HCT116 (cell line): ENCODE measurements around the gene ZNF425. TPM values are rescaled to one million over a fixed set of nuclear protein-coding genes. Genes with fewer than 3 reads are reported as not detected.

Experiments
- ATAC-seq: fragments of 200-7000 bp; cut with Tn5 transposase; 2 replicates; pipeline ENCODE4 v1.9.1; 2020; ENCODE audit warnings: mild to moderate bottlenecking, moderate library complexity
- BruUV-seq: library from RNA; stranded (reverse); fragments of 400-500 nt; replicated peaks from 2 replicates; lab custom pipeline; 2021; lab: Mats Ljungman, UMichigan
- CTCF ChIA-PET: fragments of 300-600 bp; sonication (Branson Sonifier 250); formaldehyde crosslinking; loops from one replicate; lab custom pipeline; 2021; ENCODE audit warnings: antibody characterized with exemption; lab: Charles Lee
- POLR2A ChIA-PET: fragments of 300-600, 350-600 bp; sonication (Branson Sonifier 250); formaldehyde crosslinking; loops from one replicate; lab custom pipeline; 2021; ENCODE audit warnings: antibody characterized with exemption; lab: Charles Lee
- RAD21 ChIA-PET, 2 experiments: fragments of 300-600 bp; sonication (Branson Sonifier 250); formaldehyde crosslinking; loops; one replicate each; lab custom pipeline; 2023; ENCODE audit warnings: low total read pairs in 2 of 2; ENCODE audit not compliant: uncharacterized antibody in 2 of 2, unreplicated experiment in 2 of 2, low non-redundant PET in 1 of 2; lab: Charles Lee
- DNase-seq: peaks from one replicate; pipeline ENCODE4 v3.0.0-alpha.2; 2010; ENCODE audit warnings: low read depth, low spot score
- H2AFZ ChIP-seq: fragments of 200-600 bp; shearing (Covaris generic), sonication (generic); 2 replicates; pipeline ENCODE4 v1.6.1; 2017; ENCODE audit warnings: low read depth, mixed run types, mixed read lengths, antibody characterized with exemption, low read length; ENCODE audit not compliant: poor library complexity, severe bottlenecking
- H3K27ac ChIP-seq: 2 replicates; pipeline ENCODE4 v1.5.1; 2012; ENCODE audit warnings: low read depth, low read length
- H3K27me3 ChIP-seq: fragments of 200-600 bp; sonication (generic); 2 replicates; pipeline ENCODE4 v1.6.1; 2016; ENCODE audit warnings: mixed run types, low read length, mixed read lengths; ENCODE audit not compliant: insufficient read depth
- H3K36me3 ChIP-seq, 2 experiments: fragments of 200-500 bp in 1 of 2; fragments of 200-600 bp in 1 of 2; sonication (Bioruptor generic) in 1 of 2; sonication (generic) in 1 of 2; 2 replicates each; pipeline versions ENCODE4 v1.5.1 to v1.6.1; 2014 to 2016; ENCODE audit warnings: low read length in 2 of 2, inconsistent platforms in 1 of 2, mixed read lengths in 1 of 2, mixed run types in 1 of 2; ENCODE audit not compliant: insufficient read depth in 2 of 2, control insufficient read depth in 1 of 2
- H3K4me1 ChIP-seq, 2 experiments: fragments of 200-600 bp in 1 of 2; sonication (generic) in 1 of 2; 2 replicates each; pipeline versions ENCODE4 v1.5.1 to v1.6.1; 2012 to 2017; ENCODE audit warnings: low read length in 2 of 2, inconsistent platforms in 1 of 2, mild to moderate bottlenecking in 1 of 2, mixed read lengths in 1 of 2, mixed run types in 1 of 2, moderate library complexity in 1 of 2; ENCODE audit not compliant: insufficient read depth in 2 of 2, control insufficient read depth in 1 of 2
- H3K4me2 ChIP-seq: fragments of 200-600 bp; sonication (generic); 2 replicates; pipeline ENCODE4 v1.6.1; 2017; ENCODE audit warnings: mixed run types, low read length, mixed read lengths
- H3K4me3 ChIP-seq, 2 experiments: fragments of 200-600 bp in 1 of 2; sonication (generic) in 1 of 2; replicated peaks in 1 of 2; 2 replicates each; pipeline ENCODE4 v1.5.1; 2011 to 2016; ENCODE audit warnings: low read length in 2 of 2, control low read depth in 1 of 2, low read depth in 1 of 2, mild to moderate bottlenecking in 1 of 2, mixed read lengths in 1 of 2, mixed run types in 1 of 2
- H3K79me2 ChIP-seq: fragments of 200-600 bp; sonication (generic); 2 replicates; pipeline ENCODE4 v1.6.1; 2017; ENCODE audit warnings: mild to moderate bottlenecking, mixed run types, low read length, moderate library complexity, mixed read lengths; ENCODE audit not compliant: insufficient read depth
- H3K9ac ChIP-seq: fragments of 200-600 bp; sonication (generic); 2 replicates; pipeline ENCODE4 v1.6.1; 2016; ENCODE audit warnings: low read length, mixed read lengths
- H3K9me2 ChIP-seq: fragments of 200-600 bp; sonication (generic), shearing (Covaris generic); 2 replicates; pipeline ENCODE4 v1.6.1; 2017; ENCODE audit warnings: mixed run types, mild to moderate bottlenecking, moderate library complexity; ENCODE audit not compliant: insufficient read depth
- H3K9me3 ChIP-seq, 2 experiments: fragments of 200-500 bp in 1 of 2; fragments of 200-600 bp in 1 of 2; sonication (Bioruptor generic) in 1 of 2; sonication (generic) in 1 of 2; 2 replicates each; pipeline ENCODE4 v1.6.1; 2014 to 2017; ENCODE audit warnings: low read length in 2 of 2, mixed read lengths in 2 of 2, inconsistent platforms in 1 of 2, low read depth in 1 of 2, mild to moderate bottlenecking in 1 of 2, mixed run types in 1 of 2, moderate library complexity in 1 of 2; ENCODE audit not compliant: control insufficient read depth in 1 of 2, insufficient read depth in 1 of 2
- H4K20me1 ChIP-seq: fragments of 200-600 bp; sonication (generic), shearing (Covaris generic); 2 replicates; pipeline ENCODE4 v1.6.1; 2017; ENCODE audit warnings: mixed run types, mild to moderate bottlenecking, moderate library complexity; ENCODE audit not compliant: insufficient read depth
- ATF3 ChIP-seq: IDR thresholded peaks from 2 replicates; pipeline ENCODE4 v1.6.1; 2012
- CBX3 ChIP-seq: IDR thresholded peaks from 2 replicates; pipeline ENCODE4 v1.6.1; 2012; ENCODE audit warnings: low read depth
- CTCF ChIP-seq, 3 experiments: fragments of 200-600 bp in 1 of 3; sonication (generic) in 1 of 3; IDR thresholded peaks in 2 of 3; conservative IDR thresholded peaks in 1 of 3; 2 replicates each; pipeline ENCODE4 v1.5.1; 2012 to 2017; ENCODE audit warnings: low read depth in 2 of 3, low read length in 2 of 3, antibody characterized with exemption in 1 of 3, borderline replicate concordance in 1 of 3, control low read depth in 1 of 3, mild to moderate bottlenecking in 1 of 3, mixed read lengths in 1 of 3, mixed run types in 1 of 3, moderate library complexity in 1 of 3; ENCODE audit not compliant: insufficient read depth in 1 of 3
- EGR1 ChIP-seq: IDR thresholded peaks from 2 replicates; pipeline ENCODE4 v1.6.1; 2012; ENCODE audit warnings: low read depth
- ELF1 ChIP-seq: IDR thresholded peaks from 2 replicates; pipeline ENCODE4 v1.6.1; 2012; ENCODE audit warnings: low read depth, borderline replicate concordance
- FOSL1 ChIP-seq: IDR thresholded peaks from 2 replicates; pipeline ENCODE4 v1.6.1; 2012; ENCODE audit warnings: low read depth
- JUND ChIP-seq: IDR thresholded peaks from 2 replicates; pipeline ENCODE4 v1.6.1; 2012
- MAX ChIP-seq: IDR thresholded peaks from 2 replicates; pipeline ENCODE4 v1.6.1; 2012
- POLR2A ChIP-seq: IDR thresholded peaks from 2 replicates; pipeline ENCODE4 v1.7.0; 2011; ENCODE audit warnings: borderline replicate concordance; ENCODE audit not compliant: insufficient read depth, insufficient read length; ENCODE audit errors: extremely low read depth
- POLR2AphosphoS5 ChIP-seq: IDR thresholded peaks from 2 replicates; pipeline ENCODE4 v1.6.1; 2011; ENCODE audit warnings: mild to moderate bottlenecking, low read depth, low read length, moderate library complexity
- RAD21 ChIP-seq: IDR thresholded peaks from 2 replicates; pipeline ENCODE4 v1.6.1; 2012; ENCODE audit warnings: low read depth, mild to moderate bottlenecking
- SIN3A ChIP-seq: IDR thresholded peaks from 2 replicates; pipeline ENCODE4 v1.6.1; 2012; ENCODE audit warnings: low read depth
- SP1 ChIP-seq: IDR thresholded peaks from 2 replicates; pipeline ENCODE4 v1.6.1; 2012; ENCODE audit warnings: low read depth
- YY1 ChIP-seq: IDR thresholded peaks from 2 replicates; pipeline ENCODE4 v1.6.1; 2011; ENCODE audit warnings: low read length, low read depth, moderate library complexity, mild to moderate bottlenecking; ENCODE audit not compliant: insufficient replicate concordance; ENCODE audit errors: extremely low read depth
- ZFX ChIP-seq: fragments of 450-650 bp; IDR thresholded peaks from 2 replicates; pipeline ENCODE4 v1.6.1; 2017
- ZNF274 ChIP-seq: fragments of 200-500 bp; sonication (Bioruptor generic); IDR thresholded peaks from 2 replicates; pipeline ENCODE4 v1.6.1; 2014; ENCODE audit warnings: mild to moderate bottlenecking, low read depth, low read length, inconsistent platforms
- intact Hi-C: fragments of 100-400 bp; cut with micrococcal nuclease; formaldehyde crosslinking; loops from 2 replicates; pipeline ENCODE4 v1.10.0; 2022
- total RNA-seq: library from RNA; stranded (reverse); gene quantifications from one replicate; pipeline ENCODE4 v1.2.1, GENCODE V29; 2021; ENCODE audit not compliant: unreplicated experiment
- TF ChIP-seq, protein P1 (sequence below): IDR thresholded peaks from 2 replicates; pipeline ENCODE4 v1.6.1; 2012; ENCODE audit warnings: low read depth

The ZNF425 gene
- total RNA-seq, 1 experiment from 2014 or later, result 2.1 TPM

GRCh38 chr7:149147752-149148653 lies 21.9 kb upstream of the ZNF425 start (continued):
- no peak for TF ChIP-seq ATF3
- no peak for TF ChIP-seq ZNF274
- TF ChIP-seq SP1, result no peak
- no peak for TF ChIP-seq ELF1
- TF ChIP-seq SIN3A, result no peak

DNA sequence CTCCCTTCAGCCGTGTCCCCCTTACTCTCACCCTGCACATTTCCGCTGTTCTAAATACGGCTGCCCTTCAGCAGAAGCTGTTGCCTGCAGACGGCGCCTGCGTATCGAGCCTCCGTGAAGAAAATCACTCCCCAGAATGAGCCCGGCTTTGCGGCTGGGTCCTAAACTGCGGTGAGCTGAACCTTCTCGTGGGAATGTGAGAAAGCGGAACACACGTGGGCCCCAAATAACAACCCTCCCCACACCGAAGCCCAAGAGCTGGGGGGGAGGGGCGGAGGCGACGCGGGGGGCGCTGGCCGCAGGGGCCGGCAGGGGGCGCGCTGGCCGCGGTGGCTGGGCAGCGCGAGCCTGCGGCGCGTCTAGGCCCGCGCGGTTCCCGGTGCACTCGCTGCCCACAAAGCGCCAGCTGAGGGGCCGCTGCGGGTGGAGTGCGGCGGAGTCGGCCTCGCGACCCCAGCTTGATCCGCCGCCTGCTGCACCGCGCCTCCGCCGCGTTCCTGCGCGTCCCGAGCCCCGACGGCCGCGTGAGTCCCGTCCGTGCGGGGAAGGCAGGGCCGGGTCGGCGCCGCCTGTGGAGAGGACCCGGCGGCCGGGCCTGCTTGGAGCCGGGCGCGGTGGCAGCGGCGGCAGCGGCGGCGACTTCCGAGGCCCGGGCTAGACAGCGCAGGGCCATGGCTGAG lies 21.1 kb upstream of the ZNF425 start, which contains the start of gene ZNF398:
ZNF398 (plus strand) TSS at position 382 of the 680 bp plus-strand sequence; CDS start at position 672, 290 bp downstream.
- DNase-seq, result no peak
- Histone ChIP-seq H3K9me2 (no peaks in the 10 kb centered on the region), H3K36me3 (no peaks in the 10 kb centered on the region), H3K4me1 (peaks cover 37 to 56% of the 10 kb centered on the region in 2 experiments), H3K9ac (peak within 1 kb of the TSS; percentile 92), H2AFZ (no peak within 1 kb of the TSS), H3K27me3 (no peaks in the 10 kb centered on the region), H4K20me1 (no peaks in the 10 kb centered on the region), H3K27ac (peak within 1 kb of the TSS; percentile 81), H3K4me2 (peak within 1 kb of the TSS; percentile 87), H3K9me3 (no peaks in the 10 kb centered on the region), H3K79me2 (peaks cover 45% of the 10 kb centered on the region), H3K4me3 (peak within 1 kb of the TSS; percentile 82 to 95)
- TF ChIP-seq CBX3 (peak; percentile 61; the same call in 1 of the 2 replicates), RAD21 (peak; percentile 5; the same call in 1 of the 2 replicates), SP1 (0 out of 2 replicates have a peak, but pooled peaks have one; percentile 11), POLR2A (peak; percentile 78), JUND (no peak), EGR1 (no peak), ZFX (peak; percentile 99), POLR2AphosphoS5 (peak; percentile 81), SIN3A (peak; percentile 68; the same call in 1 of the 2 replicates), ELF1 (no peak), FOSL1 (no peak), CTCF (IDR thresholded peaks at IDR 0.05 in 2 of 3, conservative IDR thresholded peaks at IDR 0.05 in 1 of 3; ENCODE audit: borderline replicate concordance in 1 of 3, insufficient read depth in 1 of 3, low read depth in 2 of 3, low read length in 2 of 3) (peak; percentile 23 to 58 (median 37); a peak in 4 of 6 replicates), MAX (peak; percentile 45; the same call in 1 of the 2 replicates), YY1 (no peak)
- TF ChIP-seq, protein P1, sequence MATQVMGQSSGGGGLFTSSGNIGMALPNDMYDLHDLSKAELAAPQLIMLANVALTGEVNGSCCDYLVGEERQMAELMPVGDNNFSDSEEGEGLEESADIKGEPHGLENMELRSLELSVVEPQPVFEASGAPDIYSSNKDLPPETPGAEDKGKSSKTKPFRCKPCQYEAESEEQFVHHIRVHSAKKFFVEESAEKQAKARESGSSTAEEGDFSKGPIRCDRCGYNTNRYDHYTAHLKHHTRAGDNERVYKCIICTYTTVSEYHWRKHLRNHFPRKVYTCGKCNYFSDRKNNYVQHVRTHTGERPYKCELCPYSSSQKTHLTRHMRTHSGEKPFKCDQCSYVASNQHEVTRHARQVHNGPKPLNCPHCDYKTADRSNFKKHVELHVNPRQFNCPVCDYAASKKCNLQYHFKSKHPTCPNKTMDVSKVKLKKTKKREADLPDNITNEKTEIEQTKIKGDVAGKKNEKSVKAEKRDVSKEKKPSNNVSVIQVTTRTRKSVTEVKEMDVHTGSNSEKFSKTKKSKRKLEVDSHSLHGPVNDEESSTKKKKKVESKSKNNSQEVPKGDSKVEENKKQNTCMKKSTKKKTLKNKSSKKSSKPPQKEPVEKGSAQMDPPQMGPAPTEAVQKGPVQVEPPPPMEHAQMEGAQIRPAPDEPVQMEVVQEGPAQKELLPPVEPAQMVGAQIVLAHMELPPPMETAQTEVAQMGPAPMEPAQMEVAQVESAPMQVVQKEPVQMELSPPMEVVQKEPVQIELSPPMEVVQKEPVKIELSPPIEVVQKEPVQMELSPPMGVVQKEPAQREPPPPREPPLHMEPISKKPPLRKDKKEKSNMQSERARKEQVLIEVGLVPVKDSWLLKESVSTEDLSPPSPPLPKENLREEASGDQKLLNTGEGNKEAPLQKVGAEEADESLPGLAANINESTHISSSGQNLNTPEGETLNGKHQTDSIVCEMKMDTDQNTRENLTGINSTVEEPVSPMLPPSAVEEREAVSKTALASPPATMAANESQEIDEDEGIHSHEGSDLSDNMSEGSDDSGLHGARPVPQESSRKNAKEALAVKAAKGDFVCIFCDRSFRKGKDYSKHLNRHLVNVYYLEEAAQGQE, result no peak
- peak; percentile 79 for ATAC-seq
- ChIA-PET POLR2A (interaction anchor here (0.7 to 1.2 kb wide), 4 partner anchors 20 to 81 kb away, joined by 3 to 4 read pairs (median 4); no protein-coding TSS in a partner anchor), CTCF (interaction anchor here (0.6 to 4.8 kb wide), 7 partner anchors 11 to 682 kb away, joined by 3 to 28 read pairs (median 5); partner anchors contain the start of genes ZNF282 and ZNF425), RAD21 (no interaction called here)
- intact Hi-C loops, result loop anchor here (1.0 to 5.0 kb wide), 2 partner anchors 21 to 80 kb away; partner anchors contain the start of gene ZNF425
- no TSS peak for BruUV-seq
